ENCODE results near the gene NLRP6.

GRCh38 chr11:304061-304506 lies 25.9 kb downstream of the NLRP6 start:
- TF ChIP-seq POLR2A (IDR thresholded peaks at IDR 0.05; ENCODE audit: low read depth, low read length), result no peak
- TF ChIP-seq POLR2AphosphoS5 (IDR thresholded peaks at IDR 0.05; ENCODE audit: low read depth, low read length), result no peak
- TF ChIP-seq TAF1 (IDR thresholded peaks at IDR 0.05; ENCODE audit: borderline replicate concordance, low read depth, low read length), result no peak

All from GM12892 (cell line).